BJ (cell line): ENCODE measurements around the gene PKD1L1. TPM values are rescaled to one million over a fixed set of nuclear protein-coding genes. Genes with fewer than 3 reads are reported as not detected.

Experiments used
- CTCF ChIA-PET: fragments of 350-600 bp; formaldehyde crosslinking; extraction: SDS; loops from one replicate; lab custom pipeline; 2021; ENCODE audit warnings: antibody characterized with exemption, inconsistent platforms; lab: Yijun Ruan, JAX
- POLR2A ChIA-PET: fragments of 300-600 bp; sonication (Branson Sonifier 250); formaldehyde crosslinking; extraction: SDS; loops from one replicate; lab custom pipeline; 2021; ENCODE audit warnings: antibody characterized with exemption; lab: Charles Lee
- DNase-seq: peaks from one replicate; pipeline ENCODE4 v3.0.0-alpha.2; 2011; ENCODE audit warnings: low read depth
- H3K27me3 ChIP-seq: 2 replicates; pipeline ENCODE4 v1.6.0; 2011; ENCODE audit warnings: low read length; ENCODE audit not compliant: control insufficient read depth, insufficient read depth
- H3K36me3 ChIP-seq: 2 replicates; pipeline ENCODE4 v1.5.1; 2011; ENCODE audit warnings: low read length; ENCODE audit not compliant: control insufficient read depth, insufficient read depth
- H3K4me3 ChIP-seq: 2 replicates; pipeline ENCODE4 v1.5.1; 2011; ENCODE audit warnings: low read depth, mild to moderate bottlenecking, control low read depth, low read length
- polyA plus RNA-seq: library from polyadenylated mRNA; depleted of rRNA; stranded (reverse); fragments of >200 nt; gene quantifications from 2 replicates; pipeline ENCODE4 v1.2.3, GENCODE V29; 2011
- TF ChIP-seq, protein P1 (sequence below): IDR thresholded peaks from 2 replicates; pipeline ENCODE4 v1.5.1; 2011; ENCODE audit warnings: low read depth, mild to moderate bottlenecking, control low read depth, inconsistent platforms, low read length, moderate library complexity; ENCODE audit not compliant: insufficient read depth

PKD1L1 gene
- polyA plus RNA-seq, 1 experiment, result 0.13 TPM

DNA sequence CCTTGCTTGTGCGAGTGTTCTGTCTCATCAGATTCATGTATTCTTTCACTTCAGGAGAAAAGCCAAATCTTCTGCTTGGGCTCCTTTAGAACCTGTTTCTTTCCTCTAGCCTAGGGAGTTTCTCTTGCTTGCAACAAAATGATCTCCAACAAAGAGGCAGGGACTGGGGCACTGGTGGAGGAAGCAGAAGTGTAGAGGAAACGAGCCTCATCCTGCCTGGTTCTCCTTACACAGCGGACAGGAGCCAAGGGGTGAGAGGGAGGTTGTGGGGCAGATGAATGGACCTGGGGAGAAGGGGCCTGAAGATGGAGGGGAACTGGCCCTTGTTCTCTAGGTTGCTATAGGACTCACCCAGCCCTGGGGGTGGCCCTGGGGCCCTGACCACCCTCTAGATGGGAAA, 141.1 kb downstream of the PKD1L1 start:
- ChIA-PET POLR2A (no interaction called here), CTCF (interaction anchor here (0.5 to 0.7 kb wide), 2 partner anchors 21 to 154 kb away, joined by 3 to 4 read pairs; no protein-coding TSS in a partner anchor)
- H3K27me3 ChIP-seq, result no peaks in the 10 kb centered on the region
- TF ChIP-seq, protein P1, sequence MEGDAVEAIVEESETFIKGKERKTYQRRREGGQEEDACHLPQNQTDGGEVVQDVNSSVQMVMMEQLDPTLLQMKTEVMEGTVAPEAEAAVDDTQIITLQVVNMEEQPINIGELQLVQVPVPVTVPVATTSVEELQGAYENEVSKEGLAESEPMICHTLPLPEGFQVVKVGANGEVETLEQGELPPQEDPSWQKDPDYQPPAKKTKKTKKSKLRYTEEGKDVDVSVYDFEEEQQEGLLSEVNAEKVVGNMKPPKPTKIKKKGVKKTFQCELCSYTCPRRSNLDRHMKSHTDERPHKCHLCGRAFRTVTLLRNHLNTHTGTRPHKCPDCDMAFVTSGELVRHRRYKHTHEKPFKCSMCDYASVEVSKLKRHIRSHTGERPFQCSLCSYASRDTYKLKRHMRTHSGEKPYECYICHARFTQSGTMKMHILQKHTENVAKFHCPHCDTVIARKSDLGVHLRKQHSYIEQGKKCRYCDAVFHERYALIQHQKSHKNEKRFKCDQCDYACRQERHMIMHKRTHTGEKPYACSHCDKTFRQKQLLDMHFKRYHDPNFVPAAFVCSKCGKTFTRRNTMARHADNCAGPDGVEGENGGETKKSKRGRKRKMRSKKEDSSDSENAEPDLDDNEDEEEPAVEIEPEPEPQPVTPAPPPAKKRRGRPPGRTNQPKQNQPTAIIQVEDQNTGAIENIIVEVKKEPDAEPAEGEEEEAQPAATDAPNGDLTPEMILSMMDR, result no peak
- DNase-seq, result no peak
- peaks cover 8% of the 10 kb centered on the region for H3K36me3 ChIP-seq
- H3K4me3 ChIP-seq, result no peak overlapping the region

DNA sequence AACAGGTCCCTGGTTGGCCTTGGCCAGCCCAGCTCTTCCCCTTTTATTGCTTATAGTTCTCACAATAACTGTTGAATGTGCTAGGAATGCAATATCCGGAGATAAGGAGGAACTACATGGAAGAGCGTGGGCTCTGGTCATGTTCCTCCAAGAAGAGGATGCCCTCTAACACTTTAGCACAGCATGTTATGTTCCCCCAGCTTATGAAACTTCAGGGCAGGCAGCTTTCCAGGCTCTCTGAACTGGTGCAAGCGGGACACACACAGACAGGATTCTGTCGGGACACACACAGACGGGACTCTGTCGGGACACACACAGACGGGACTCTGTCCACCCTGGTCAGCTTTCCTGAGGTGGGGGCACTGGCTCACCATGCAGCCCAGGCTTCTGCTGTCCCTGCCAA, 141.6 kb downstream of the PKD1L1 start:
- ChIA-PET POLR2A (no interaction called here), CTCF (interaction anchor here (0.5 to 1.8 kb wide), 3 partner anchors 12 to 154 kb away, joined by 3 to 8 read pairs (median 4); no protein-coding TSS in a partner anchor)
- H3K36me3 ChIP-seq, result peaks cover 6% of the 10 kb centered on the region
- no peak overlapping the region for H3K4me3 ChIP-seq
- no peak for DNase-seq
- TF ChIP-seq, protein P1, result no peak
- no peaks in the 10 kb centered on the region for H3K27me3 ChIP-seq

DNA sequence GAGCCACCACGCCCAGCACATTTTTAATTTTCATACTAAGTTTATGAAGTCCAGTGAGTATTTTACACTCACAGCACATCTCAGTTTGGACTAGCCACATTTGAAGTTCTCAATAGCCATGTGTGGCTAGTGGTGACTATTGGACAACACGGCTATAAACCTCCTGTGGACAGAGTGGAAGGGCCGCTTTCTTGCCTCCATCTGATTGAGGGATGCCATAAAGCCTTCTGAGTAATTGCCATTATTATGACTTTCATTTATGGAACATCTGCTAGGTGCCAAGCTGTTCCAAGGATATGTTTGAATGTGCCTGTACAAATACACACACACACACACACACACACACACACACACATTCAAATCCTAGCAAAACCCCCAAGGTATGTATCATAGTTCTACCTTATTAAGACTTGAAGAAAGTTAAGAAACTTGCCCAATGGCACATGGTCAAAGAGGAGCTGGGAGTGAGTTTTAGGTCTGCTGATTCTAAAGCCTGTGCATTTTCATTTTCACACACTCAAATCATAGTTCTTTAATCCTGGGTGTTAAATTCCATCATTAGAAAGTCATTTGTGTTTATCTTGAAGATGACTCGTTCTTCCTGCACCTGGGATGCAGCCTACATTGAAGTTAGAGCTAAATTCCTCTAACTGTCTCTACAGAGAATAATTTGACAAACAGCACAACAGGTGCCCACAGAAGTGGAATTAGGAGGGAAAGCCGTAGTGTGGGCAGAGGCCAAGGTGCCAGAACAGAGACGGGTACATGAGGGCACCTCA, 143.3 kb downstream of the PKD1L1 start:
- POLR2A ChIA-PET, result interaction anchor here (0.6 kb wide), 1 partner anchor 9 kb away, joined by 4 read pairs; no protein-coding TSS in a partner anchor
- H3K4me3 ChIP-seq, result no peak overlapping the region
- H3K36me3 ChIP-seq, result peaks cover 3% of the 10 kb centered on the region
- CTCF ChIA-PET, result interaction anchor here (0.7 to 1.8 kb wide), 6 partner anchors 8 to 29 kb away, joined by 3 to 8 read pairs (median 4); no protein-coding TSS in a partner anchor
- no peaks in the 10 kb centered on the region for H3K27me3 ChIP-seq
- no peak for DNase-seq
- TF ChIP-seq, protein P1, result no peak

DNA sequence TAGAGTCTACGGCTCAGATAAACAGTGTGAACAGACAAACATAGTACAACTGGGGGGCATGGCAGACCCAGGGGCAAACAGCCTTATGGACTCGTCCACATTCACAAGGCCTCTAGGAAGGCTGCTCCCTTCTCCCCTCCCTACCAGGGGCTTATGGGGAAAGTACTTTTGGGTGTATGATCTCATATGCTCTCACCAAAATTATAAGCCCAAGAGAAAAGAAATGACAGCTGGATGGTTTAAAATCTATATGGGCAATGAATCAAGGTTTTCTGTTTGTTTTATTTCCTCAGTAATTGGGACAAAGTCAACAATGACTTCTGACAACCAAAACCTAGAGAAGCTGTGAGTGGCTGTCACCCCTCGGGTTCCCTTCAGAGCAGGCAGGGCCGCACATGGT, 144.4 kb downstream of the PKD1L1 start:
- peaks cover 3% of the 10 kb centered on the region for H3K36me3 ChIP-seq
- DNase-seq, result no peak
- ChIA-PET POLR2A (no interaction called here), CTCF (no interaction called here)
- H3K4me3 ChIP-seq, result no peak overlapping the region
- no peaks in the 10 kb centered on the region for H3K27me3 ChIP-seq
- TF ChIP-seq, protein P1, result no peak

DNA sequence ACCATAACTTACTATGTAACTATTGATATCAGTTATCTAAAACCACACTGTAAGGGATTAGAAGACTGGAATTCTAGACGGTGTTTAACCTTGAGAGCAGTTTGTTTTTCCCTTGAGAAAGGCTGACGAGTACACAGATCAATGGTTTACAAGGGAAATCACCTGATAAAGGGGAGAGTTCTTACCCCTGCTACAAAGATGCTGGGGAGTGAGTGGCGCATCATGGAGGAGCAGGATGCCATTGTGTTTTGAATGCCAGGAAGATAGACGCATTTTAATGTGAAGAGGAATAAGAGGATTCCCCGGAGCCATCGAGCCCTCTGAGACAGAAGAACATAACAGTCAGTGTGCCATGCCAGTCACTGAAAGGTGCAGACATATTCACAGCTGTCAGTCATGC, 145.2 kb downstream of the PKD1L1 start:
- ChIA-PET CTCF (no interaction called here), POLR2A (no interaction called here)
- TF ChIP-seq, protein P1, result no peak
- Histone ChIP-seq H3K4me3 (no peak overlapping the region), H3K27me3 (no peaks in the 10 kb centered on the region), H3K36me3 (peaks cover 3% of the 10 kb centered on the region; the same call in 1 of the 2 replicates)
- DNase-seq, result no peak
